ENCODE data around the gene ITGB6.

DNA sequence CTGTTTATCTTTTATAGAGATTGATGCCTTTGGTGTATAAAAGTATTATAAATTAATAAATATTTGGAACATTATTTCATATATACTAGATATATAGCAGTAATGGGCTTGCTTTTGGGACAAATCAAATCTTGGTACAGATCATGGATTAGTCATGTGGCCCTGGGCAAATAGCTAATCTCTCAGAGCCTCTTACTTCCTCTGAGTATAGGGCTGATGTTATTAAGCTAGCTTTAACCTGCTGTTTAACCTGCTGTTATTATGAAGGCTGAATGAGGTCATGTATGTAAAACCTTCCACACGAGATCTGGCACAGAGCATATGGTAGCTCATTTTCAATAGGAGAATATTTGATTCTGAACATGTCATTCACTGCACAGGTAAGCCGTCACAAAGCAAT lies 5.7 kb downstream of the ITGB6 start:
- TF ChIP-seq, protein P1, sequence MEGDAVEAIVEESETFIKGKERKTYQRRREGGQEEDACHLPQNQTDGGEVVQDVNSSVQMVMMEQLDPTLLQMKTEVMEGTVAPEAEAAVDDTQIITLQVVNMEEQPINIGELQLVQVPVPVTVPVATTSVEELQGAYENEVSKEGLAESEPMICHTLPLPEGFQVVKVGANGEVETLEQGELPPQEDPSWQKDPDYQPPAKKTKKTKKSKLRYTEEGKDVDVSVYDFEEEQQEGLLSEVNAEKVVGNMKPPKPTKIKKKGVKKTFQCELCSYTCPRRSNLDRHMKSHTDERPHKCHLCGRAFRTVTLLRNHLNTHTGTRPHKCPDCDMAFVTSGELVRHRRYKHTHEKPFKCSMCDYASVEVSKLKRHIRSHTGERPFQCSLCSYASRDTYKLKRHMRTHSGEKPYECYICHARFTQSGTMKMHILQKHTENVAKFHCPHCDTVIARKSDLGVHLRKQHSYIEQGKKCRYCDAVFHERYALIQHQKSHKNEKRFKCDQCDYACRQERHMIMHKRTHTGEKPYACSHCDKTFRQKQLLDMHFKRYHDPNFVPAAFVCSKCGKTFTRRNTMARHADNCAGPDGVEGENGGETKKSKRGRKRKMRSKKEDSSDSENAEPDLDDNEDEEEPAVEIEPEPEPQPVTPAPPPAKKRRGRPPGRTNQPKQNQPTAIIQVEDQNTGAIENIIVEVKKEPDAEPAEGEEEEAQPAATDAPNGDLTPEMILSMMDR (IDR thresholded peaks at IDR 0.05), result no peak
- no peak for TF ChIP-seq POLR2AphosphoS5 (IDR thresholded peaks at IDR 0.05)
- no peak for TF ChIP-seq POLR2A (IDR thresholded peaks at IDR 0.05)
